ENCODE results near the gene GCK.
"Not testable (repeated sequence)": the region's sequence is repeated elsewhere in the genome, so short reads cannot be mapped to it uniquely, and the experiment has no call there.

The GCK gene

GRCh38 chr7:44177570-44178131 is 11.6 kb downstream of the GCK start:
- no peak for TF ChIP-seq CTCF (IDR thresholded peaks at IDR 0.05; ENCODE audit: low read depth, low read length, poor library complexity, severe bottlenecking)
- TF ChIP-seq EZH2phosphoT487 (IDR thresholded peaks at IDR 0.05; ENCODE audit: borderline replicate concordance, low read length) = no peak
- peaks cover 10% of the 10 kb centered on the region for H3K9me3 ChIP-seq (ENCODE audit: control insufficient read depth, insufficient read depth, low read length)
- H3K27ac ChIP-seq (ENCODE audit: low read depth, low read length) = no peak overlapping the region
- no peaks in the 10 kb centered on the region for H3F3A ChIP-seq (ENCODE audit: control insufficient read depth, insufficient read depth)
- H3K4me1 ChIP-seq (ENCODE audit: control insufficient read depth, low read length) = no peaks in the 10 kb centered on the region
- no peak overlapping the region for H3K4me2 ChIP-seq (ENCODE audit: low read length)
- H3K27me3 ChIP-seq (ENCODE audit: control insufficient read depth, low read length) = peaks cover 56% of the 10 kb centered on the region
- no peaks in the 10 kb centered on the region for H4K20me1 ChIP-seq (ENCODE audit: control insufficient read depth, insufficient read depth, low read depth, low read length)
- H3K9me2 ChIP-seq (replicated peaks; ENCODE audit: control insufficient read depth, low read length) = no peaks in the 10 kb centered on the region
- H3K4me3 ChIP-seq (ENCODE audit: low read length) = no peak overlapping the region
- H3K79me2 ChIP-seq (ENCODE audit: control insufficient read depth, low read length) = no peaks in the 10 kb centered on the region
- H3K36me3 ChIP-seq (ENCODE audit: control insufficient read depth, low read length) = no peaks in the 10 kb centered on the region

GRCh38 chr7:44176486-44176885 is 12.8 kb downstream of the GCK start:
- Histone ChIP-seq H3K27me3 (ENCODE audit: control insufficient read depth, low read length) (peaks cover 53% of the 10 kb centered on the region), H3K4me3 (ENCODE audit: low read length) (no peak overlapping the region), H3F3A (ENCODE audit: control insufficient read depth, insufficient read depth) (no peaks in the 10 kb centered on the region), H3K9me3 (ENCODE audit: control insufficient read depth, insufficient read depth, low read length) (no peaks in the 10 kb centered on the region), H3K4me1 (ENCODE audit: control insufficient read depth, low read length) (no peaks in the 10 kb centered on the region), H3K79me2 (ENCODE audit: control insufficient read depth, low read length) (no peaks in the 10 kb centered on the region), H3K27ac (ENCODE audit: low read depth, low read length) (no peak overlapping the region), H3K4me2 (ENCODE audit: low read length) (no peak overlapping the region), H3K9me2 (replicated peaks; ENCODE audit: control insufficient read depth, low read length) (no peaks in the 10 kb centered on the region), H3K36me3 (ENCODE audit: control insufficient read depth, low read length) (no peaks in the 10 kb centered on the region), H4K20me1 (ENCODE audit: control insufficient read depth, insufficient read depth, low read depth, low read length) (no peaks in the 10 kb centered on the region)
- no peak for TF ChIP-seq EZH2phosphoT487 (IDR thresholded peaks at IDR 0.05; ENCODE audit: borderline replicate concordance, low read length)
- no peak for TF ChIP-seq CTCF (IDR thresholded peaks at IDR 0.05; ENCODE audit: low read depth, low read length, poor library complexity, severe bottlenecking)

GRCh38 chr7:44175730-44176129 is 13.5 kb downstream of the GCK start:
- H3K36me3 ChIP-seq (ENCODE audit: control insufficient read depth, low read length) = no peaks in the 10 kb centered on the region
- H3K4me3 ChIP-seq (ENCODE audit: low read length) = no peak overlapping the region
- H3K9me2 ChIP-seq (replicated peaks; ENCODE audit: control insufficient read depth, low read length) = no peaks in the 10 kb centered on the region
- H3K9me3 ChIP-seq (ENCODE audit: control insufficient read depth, insufficient read depth, low read length) = no peaks in the 10 kb centered on the region
- peaks cover 48% of the 10 kb centered on the region for H3K27me3 ChIP-seq (ENCODE audit: control insufficient read depth, low read length)
- no peak overlapping the region for H3K27ac ChIP-seq (ENCODE audit: low read depth, low read length)
- H4K20me1 ChIP-seq (ENCODE audit: control insufficient read depth, insufficient read depth, low read depth, low read length) = no peaks in the 10 kb centered on the region
- H3K79me2 ChIP-seq (ENCODE audit: control insufficient read depth, low read length) = no peaks in the 10 kb centered on the region
- no peak overlapping the region for H3K4me2 ChIP-seq (ENCODE audit: low read length)
- TF ChIP-seq CTCF (IDR thresholded peaks at IDR 0.05; ENCODE audit: low read depth, low read length, poor library complexity, severe bottlenecking) (no peak), EZH2phosphoT487 (IDR thresholded peaks at IDR 0.05; ENCODE audit: borderline replicate concordance, low read length) (no peak)
- H3F3A ChIP-seq (ENCODE audit: control insufficient read depth, insufficient read depth) = no peaks in the 10 kb centered on the region
- no peaks in the 10 kb centered on the region for H3K4me1 ChIP-seq (ENCODE audit: control insufficient read depth, low read length)

GRCh38 chr7:44174694-44174948 is 14.6 kb downstream of the GCK start:
- not testable (repeated sequence) for H4K20me1 ChIP-seq (ENCODE audit: control insufficient read depth, insufficient read depth, low read depth, low read length); H3K36me3 ChIP-seq (ENCODE audit: control insufficient read depth, low read length); H3K9me3 ChIP-seq (ENCODE audit: control insufficient read depth, insufficient read depth, low read length); H3K9me2 ChIP-seq (replicated peaks; ENCODE audit: control insufficient read depth, low read length); H3K79me2 ChIP-seq (ENCODE audit: control insufficient read depth, low read length); H3K4me2 ChIP-seq (ENCODE audit: low read length); H3K4me1 ChIP-seq (ENCODE audit: control insufficient read depth, low read length); H3F3A ChIP-seq (ENCODE audit: control insufficient read depth, insufficient read depth); H3K27ac ChIP-seq (ENCODE audit: low read depth, low read length); H3K4me3 ChIP-seq (ENCODE audit: low read length)
- peaks cover 49% of the 10 kb centered on the region for H3K27me3 ChIP-seq (ENCODE audit: control insufficient read depth, low read length)
